ENCODE measurements around the gene PAIP2B. TPM values are rescaled to one million over a fixed set of nuclear protein-coding genes. Genes with fewer than 3 reads are reported as not detected.
A peak's percentile ranks its signal among the peaks of the same experiment; 100 is the strongest.

The PAIP2B gene
- total RNA-seq, 1 experiment from 2014 or later, result 17.7 TPM

GRCh38 chr2:71154798-71155197 lies 72.1 kb downstream of the PAIP2B start:
- Histone ChIP-seq H2BK5ac (ENCODE audit: insufficient read length, low read length) (no peak overlapping the region), H3K27ac (ENCODE audit: insufficient read length, low read depth, low read length) (no peak overlapping the region), H3K23me2 (ENCODE audit: insufficient read length, low read depth, low read length, poor library complexity, severe bottlenecking) (no peaks in the 10 kb centered on the region), H2BK120ac (ENCODE audit: low read depth, low read length, poor library complexity, severe bottlenecking) (no peak overlapping the region), H4K8ac (replicated peaks; ENCODE audit: insufficient read length, low read depth, low read length) (no peak overlapping the region), H3K23ac (ENCODE audit: insufficient read length, low read depth, low read length) (no peak overlapping the region), H2AK5ac (ENCODE audit: insufficient read length, low read length) (no peak overlapping the region), H3K4me2 (ENCODE audit: insufficient read depth, insufficient read length, low read length) (no peak overlapping the region), H3K27me3 (ENCODE audit: insufficient read depth, low read length) (no peaks in the 10 kb centered on the region), H2AFZ (ENCODE audit: low read length) (no peak overlapping the region), H3K14ac (ENCODE audit: insufficient read depth, low read length) (no peak overlapping the region), H3K79me1 (ENCODE audit: insufficient read depth, low read depth, low read length, poor library complexity, severe bottlenecking) (no peaks in the 10 kb centered on the region), H3K9me3 (ENCODE audit: control insufficient read depth, low read depth, low read length) (no peaks in the 10 kb centered on the region), H3K9ac (ENCODE audit: extremely low read depth, insufficient read length, low read length) (no peak overlapping the region), H3K18ac (ENCODE audit: insufficient read length, low read depth, low read length) (no peak overlapping the region), H2BK12ac (ENCODE audit: insufficient read length, low read depth, low read length) (no peak overlapping the region), H3K4me1 (ENCODE audit: insufficient read depth, low read length) (no peaks in the 10 kb centered on the region; the same call in 1 of the 2 replicates), H3K56ac (ENCODE audit: insufficient read length, low read depth, low read length) (no peak overlapping the region), H4K91ac (ENCODE audit: insufficient read length, low read depth, low read length) (no peak overlapping the region), H4K20me1 (ENCODE audit: control insufficient read depth, insufficient read depth, insufficient read length) (no peaks in the 10 kb centered on the region), H3T11ph (ENCODE audit: low read length) (no peak overlapping the region), H3K79me2 (ENCODE audit: insufficient read depth, low read length) (no peaks in the 10 kb centered on the region), H3K4ac (ENCODE audit: low read depth, low read length) (no peak overlapping the region), H4K5ac (ENCODE audit: insufficient read length, low read depth, low read length) (no peak overlapping the region), H2BK15ac (ENCODE audit: low read depth, low read length) (no peak overlapping the region), H2BK20ac (ENCODE audit: low read depth, low read length, poor library complexity, severe bottlenecking) (no peak overlapping the region)
- TF ChIP-seq, protein P1, sequence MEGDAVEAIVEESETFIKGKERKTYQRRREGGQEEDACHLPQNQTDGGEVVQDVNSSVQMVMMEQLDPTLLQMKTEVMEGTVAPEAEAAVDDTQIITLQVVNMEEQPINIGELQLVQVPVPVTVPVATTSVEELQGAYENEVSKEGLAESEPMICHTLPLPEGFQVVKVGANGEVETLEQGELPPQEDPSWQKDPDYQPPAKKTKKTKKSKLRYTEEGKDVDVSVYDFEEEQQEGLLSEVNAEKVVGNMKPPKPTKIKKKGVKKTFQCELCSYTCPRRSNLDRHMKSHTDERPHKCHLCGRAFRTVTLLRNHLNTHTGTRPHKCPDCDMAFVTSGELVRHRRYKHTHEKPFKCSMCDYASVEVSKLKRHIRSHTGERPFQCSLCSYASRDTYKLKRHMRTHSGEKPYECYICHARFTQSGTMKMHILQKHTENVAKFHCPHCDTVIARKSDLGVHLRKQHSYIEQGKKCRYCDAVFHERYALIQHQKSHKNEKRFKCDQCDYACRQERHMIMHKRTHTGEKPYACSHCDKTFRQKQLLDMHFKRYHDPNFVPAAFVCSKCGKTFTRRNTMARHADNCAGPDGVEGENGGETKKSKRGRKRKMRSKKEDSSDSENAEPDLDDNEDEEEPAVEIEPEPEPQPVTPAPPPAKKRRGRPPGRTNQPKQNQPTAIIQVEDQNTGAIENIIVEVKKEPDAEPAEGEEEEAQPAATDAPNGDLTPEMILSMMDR (conservative IDR thresholded peaks at IDR 0.05), result peak; percentile 58
- Mint-ChIP-seq H3K27ac (no peak overlapping the region), H3K4me3 (no peak overlapping the region), H3K27me3 (ENCODE audit: low read depth) (peaks cover 4% of the 10 kb centered on the region), H3K4me1 (peaks cover 10 to 23% of the 10 kb centered on the region in 2 experiments), H3K9me3 (no peaks in the 10 kb centered on the region), H3K36me3 (ENCODE audit: insufficient read depth in 1 of 3, low read depth in 3 of 3) (peaks cover 2 to 7% (median 6%) of the 10 kb centered on the region in 3 experiments; a peak in 6 of 7 replicates)
- peak; percentile 77 for DNase-seq
- no CpG with 5 or more reads among the region's 6 CpGs for WGBS (ENCODE audit: extremely low coverage, insufficient read length, low lambda C conversion rate)
